ENCODE results near the gene B3GALT6.

The B3GALT6 gene

DNA sequence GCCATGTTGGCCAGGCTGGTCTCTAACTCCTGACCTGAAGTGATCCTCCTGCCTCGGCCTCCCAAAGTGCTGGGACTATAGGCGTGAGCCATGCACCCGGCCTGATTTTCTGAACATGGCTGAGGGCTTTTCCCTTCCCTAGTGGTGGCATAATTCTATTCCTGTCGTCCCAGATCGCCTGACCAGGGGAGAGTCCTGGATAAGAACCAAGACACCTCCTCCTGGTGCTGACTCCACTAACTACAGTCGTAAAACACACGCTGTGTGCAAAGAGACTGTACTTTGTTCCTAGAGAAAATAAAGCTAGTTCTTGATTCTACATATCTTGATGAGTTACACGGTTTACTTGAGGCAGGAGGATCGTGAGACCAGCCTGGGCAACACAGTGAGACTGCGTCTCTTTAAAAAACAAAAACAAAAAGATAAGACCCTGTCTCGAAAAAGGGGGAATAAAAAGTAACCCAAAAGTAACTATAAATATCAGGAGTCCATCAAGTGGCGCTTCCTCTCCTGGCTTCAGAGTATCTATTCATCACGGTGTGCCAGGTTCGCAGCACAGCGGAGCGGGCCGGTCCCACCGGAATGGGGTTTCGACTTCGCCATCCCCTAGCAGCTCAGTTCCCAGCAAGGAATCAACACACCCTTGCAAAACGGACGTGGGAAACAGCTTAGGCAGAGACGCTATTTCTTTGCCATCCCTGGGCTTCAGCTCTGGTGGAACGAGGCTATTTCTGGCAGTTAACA is 1.2 kb upstream of the B3GALT6 start:
- TF ChIP-seq, protein P1, sequence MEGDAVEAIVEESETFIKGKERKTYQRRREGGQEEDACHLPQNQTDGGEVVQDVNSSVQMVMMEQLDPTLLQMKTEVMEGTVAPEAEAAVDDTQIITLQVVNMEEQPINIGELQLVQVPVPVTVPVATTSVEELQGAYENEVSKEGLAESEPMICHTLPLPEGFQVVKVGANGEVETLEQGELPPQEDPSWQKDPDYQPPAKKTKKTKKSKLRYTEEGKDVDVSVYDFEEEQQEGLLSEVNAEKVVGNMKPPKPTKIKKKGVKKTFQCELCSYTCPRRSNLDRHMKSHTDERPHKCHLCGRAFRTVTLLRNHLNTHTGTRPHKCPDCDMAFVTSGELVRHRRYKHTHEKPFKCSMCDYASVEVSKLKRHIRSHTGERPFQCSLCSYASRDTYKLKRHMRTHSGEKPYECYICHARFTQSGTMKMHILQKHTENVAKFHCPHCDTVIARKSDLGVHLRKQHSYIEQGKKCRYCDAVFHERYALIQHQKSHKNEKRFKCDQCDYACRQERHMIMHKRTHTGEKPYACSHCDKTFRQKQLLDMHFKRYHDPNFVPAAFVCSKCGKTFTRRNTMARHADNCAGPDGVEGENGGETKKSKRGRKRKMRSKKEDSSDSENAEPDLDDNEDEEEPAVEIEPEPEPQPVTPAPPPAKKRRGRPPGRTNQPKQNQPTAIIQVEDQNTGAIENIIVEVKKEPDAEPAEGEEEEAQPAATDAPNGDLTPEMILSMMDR (IDR thresholded peaks at IDR 0.05): peak; percentile 28
- TF ChIP-seq ZFX (IDR thresholded peaks at IDR 0.05; ENCODE audit: borderline replicate concordance): no peak
- H3K27ac ChIP-seq: peak overlapping the region; percentile 84

DNA sequence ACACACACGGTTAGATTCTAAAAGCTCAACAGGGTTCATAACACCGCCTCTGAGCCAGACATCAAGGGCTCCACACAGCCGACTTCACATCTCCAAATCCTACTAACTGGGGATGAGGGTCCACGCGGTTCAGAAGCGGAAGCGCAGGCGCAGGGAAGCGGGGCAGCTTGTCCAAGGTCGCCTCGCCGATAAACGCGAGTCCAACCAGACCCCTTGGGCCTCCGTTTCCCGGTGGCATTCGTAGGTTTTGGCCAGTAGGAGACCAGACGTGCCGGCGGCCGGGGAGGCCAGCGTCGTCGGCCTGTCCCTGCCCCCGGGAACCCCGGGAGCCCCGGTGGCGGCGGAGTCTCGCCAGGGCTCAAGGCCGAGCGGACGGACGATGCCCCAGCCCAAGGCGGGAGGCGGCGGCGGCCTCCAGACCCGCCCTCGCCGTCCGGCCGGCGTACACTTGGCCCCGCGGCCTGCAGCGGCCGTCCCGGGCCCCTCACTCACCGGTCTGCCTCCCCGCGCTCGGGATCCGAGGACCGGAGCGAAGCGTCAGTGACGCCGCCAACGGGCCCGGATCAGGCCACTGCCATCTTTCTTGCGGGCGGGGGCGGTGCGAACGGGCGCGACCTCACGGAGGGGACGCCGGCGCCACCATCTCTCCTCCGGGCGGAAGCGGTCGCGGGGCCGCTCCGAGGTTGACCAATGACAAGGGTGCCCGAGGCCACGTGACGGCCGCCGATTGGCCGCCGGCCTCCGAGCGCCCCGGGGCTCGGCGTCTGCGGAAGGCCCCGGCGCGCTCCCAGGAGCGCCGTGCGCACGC is 433 bp upstream of the B3GALT6 start, which contains the start of gene SDF4:
Gene SDF4 (minus strand): TSS at position 602 of the 808 bp plus-strand sequence. CDS start 3,229 bp downstream, outside the sequence.
- no peak for TF ChIP-seq ZFX (IDR thresholded peaks at IDR 0.05; ENCODE audit: borderline replicate concordance)
- TF ChIP-seq, protein P1 (IDR thresholded peaks at IDR 0.05): no peak
- peak within 1 kb of the TSS; percentile 84 for H3K27ac ChIP-seq

DNA sequence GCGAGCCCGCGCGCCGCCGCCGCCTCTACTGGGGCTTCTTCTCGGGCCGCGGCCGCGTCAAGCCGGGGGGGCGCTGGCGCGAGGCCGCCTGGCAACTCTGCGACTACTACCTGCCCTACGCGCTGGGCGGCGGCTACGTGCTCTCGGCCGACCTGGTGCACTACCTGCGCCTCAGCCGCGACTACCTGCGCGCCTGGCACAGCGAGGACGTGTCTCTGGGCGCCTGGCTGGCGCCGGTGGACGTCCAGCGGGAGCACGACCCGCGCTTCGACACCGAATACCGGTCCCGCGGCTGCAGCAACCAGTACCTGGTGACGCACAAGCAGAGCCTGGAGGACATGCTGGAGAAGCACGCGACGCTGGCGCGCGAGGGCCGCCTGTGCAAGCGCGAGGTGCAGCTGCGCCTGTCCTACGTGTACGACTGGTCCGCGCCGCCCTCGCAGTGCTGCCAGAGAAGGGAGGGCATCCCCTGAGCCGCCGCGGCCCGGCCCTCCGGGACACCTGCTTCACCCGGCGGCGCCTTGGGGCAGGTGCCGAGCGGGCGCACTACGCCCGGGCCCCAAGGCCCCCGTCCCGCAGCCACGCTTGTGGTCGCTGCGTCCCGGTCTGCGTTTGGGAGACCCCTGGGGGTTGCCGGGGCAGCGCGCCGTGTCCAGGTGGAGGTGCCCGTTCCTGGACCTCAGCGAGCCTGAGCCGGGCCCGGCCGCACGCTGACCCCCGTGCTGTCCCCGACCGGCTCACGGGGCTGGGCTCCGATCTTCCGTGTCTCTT is 944 bp downstream of the B3GALT6 start:
- TF ChIP-seq, protein P1 (IDR thresholded peaks at IDR 0.05): no peak
- TF ChIP-seq ZFX (IDR thresholded peaks at IDR 0.05; ENCODE audit: borderline replicate concordance): no peak
- H3K27ac ChIP-seq: peak overlapping the region; percentile 84

DNA sequence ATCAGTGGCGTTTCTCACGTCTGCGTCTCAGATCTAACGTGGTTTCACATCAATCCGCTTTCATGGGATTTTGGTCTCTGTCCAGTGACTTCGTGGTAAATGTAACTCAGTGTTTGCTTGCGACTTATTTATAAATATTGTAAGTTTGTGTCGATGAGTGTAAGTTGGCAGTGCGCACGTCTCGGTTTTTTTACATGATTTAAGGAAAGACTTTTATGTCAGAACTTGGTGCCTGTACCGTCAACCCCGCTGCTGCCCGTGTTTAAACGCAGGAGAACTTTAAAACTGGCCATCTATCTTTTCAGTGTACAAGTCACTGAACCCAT is 1.5 kb downstream of the B3GALT6 start:
- TF ChIP-seq, protein P1 (IDR thresholded peaks at IDR 0.05): no peak
- no peak for TF ChIP-seq ZFX (IDR thresholded peaks at IDR 0.05; ENCODE audit: borderline replicate concordance)
- no peak overlapping the region for H3K27ac ChIP-seq

DNA sequence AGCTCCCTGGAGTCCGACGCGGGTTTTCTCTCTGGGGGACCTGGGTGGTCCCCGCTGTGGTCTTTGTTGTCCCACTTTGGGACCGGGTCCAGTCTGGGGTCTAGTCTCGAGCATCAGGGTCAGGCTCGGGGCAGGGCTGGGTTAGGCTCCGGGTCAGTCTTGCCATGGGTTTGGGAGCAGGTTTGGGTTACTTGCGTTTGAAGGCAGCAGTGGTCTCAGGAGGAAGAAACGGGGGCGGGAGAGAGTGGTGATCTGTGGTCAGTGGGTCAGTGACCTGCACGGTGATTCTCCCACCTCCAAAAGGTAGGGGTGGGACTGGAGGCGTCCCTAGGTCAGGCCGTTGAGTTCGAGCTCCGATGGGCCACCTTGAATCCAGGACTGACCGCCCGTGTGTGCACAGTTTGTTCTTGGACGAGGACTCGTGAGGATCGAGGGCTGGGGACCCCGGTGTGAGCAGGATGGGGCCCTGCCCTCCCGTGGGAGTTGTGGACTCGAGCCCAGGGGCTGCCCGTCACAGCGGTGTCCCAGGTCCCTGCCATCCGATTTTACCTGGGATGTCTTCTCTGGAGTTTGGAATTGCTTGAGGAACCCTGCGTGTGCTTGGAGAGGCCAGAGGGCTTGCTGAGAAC is 2.3 kb downstream of the B3GALT6 start:
- TF ChIP-seq, protein P1 (IDR thresholded peaks at IDR 0.05): no peak
- no peak for TF ChIP-seq ZFX (IDR thresholded peaks at IDR 0.05; ENCODE audit: borderline replicate concordance)
- no peak overlapping the region for H3K27ac ChIP-seq

DNA sequence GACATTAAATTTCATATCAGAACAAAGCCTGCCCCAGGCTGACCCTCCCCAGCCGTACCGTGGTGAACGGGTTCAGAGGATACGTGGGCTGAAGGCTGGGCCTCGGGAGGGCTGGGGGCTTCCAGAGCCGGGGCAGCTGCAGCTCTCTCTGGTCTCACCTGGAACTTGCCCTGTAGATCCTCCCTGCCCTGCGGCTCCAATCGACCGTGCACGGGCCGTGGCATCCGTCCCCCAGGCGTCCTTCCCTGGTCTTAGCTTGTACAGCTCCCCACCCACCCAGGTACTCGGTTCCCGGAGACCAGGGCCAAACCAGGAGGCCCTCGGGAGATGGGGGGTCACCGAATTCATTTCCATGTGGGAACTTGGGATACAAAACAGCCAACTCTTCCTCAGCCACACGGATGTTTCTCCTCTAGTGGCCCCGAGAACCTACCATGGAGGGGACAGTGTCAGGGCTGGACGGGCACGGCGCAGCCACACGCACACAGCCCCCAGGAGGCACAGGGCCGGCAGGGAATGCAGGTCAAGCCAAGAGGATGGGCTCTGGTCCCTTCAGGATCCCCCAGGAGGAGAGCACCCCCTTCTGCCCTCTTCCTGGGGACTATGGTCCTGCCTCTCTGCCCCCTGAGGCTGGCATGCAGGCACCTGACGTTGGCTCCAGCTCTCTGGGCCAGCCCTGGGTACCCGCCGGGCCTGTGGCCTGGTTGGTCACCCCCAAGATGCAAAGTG is 3.1 kb downstream of the B3GALT6 start:
- no peak overlapping the region for H3K27ac ChIP-seq
- no peak for TF ChIP-seq ZFX (IDR thresholded peaks at IDR 0.05; ENCODE audit: borderline replicate concordance)
- TF ChIP-seq, protein P1 (IDR thresholded peaks at IDR 0.05): no peak

Measured in 22Rv1 (cell line).